AG09319 (cell line): ENCODE measurements around the gene SERAC1.
A peak's percentile ranks its signal among the peaks of the same experiment; 100 is the strongest.
"Not testable (repeated sequence)": the region's sequence is repeated elsewhere in the genome, so short reads cannot be mapped to it uniquely, and the experiment has no call there.

ENCODE experiments used
- DNase-seq: peaks from one replicate; pipeline ENCODE4 v3.0.0-alpha.2; 2010; ENCODE audit warnings: low read depth; ENCODE audit errors: extremely low read depth
- CTCF ChIP-seq: IDR thresholded peaks from 2 replicates; pipeline ENCODE4 v1.5.1; 2011; ENCODE audit warnings: low read depth, mild to moderate bottlenecking, inconsistent platforms, low read length, moderate library complexity

Gene SERAC1

GRCh38 chr6:158168040-158168289 lies at the start of gene SERAC1:
TSS of gene SERAC1 (minus strand) at chr6:158168262. CDS start at chr6:158158363, 9,899 bp downstream.
- TF ChIP-seq CTCF: no peak

GRCh38 chr6:158213925-158214674 lies 46.0 kb upstream of the SERAC1 start:
- DNase-seq: no peak
- peak; percentile 82 for TF ChIP-seq CTCF

More at GRCh38 chr6:158168040-158168289, at the start of gene SERAC1:
- no peak for DNase-seq

- TF ChIP-seq CTCF: no peak
- no peak for DNase-seq
These were observed 43.4 kb upstream of the SERAC1 start for GRCh38 chr6:158211273-158212055.

- DNase-seq: not testable (repeated sequence)
These were observed 41.7 kb upstream of the SERAC1 start for GRCh38 chr6:158209582-158210333.

GRCh38 chr6:158208226-158209030 lies 40.4 kb upstream of the SERAC1 start:
- DNase-seq: not testable (repeated sequence)

GRCh38 chr6:158207422-158207788 lies 39.3 kb upstream of the SERAC1 start:
- DNase-seq: no peak
- no peak for TF ChIP-seq CTCF

- no peak for DNase-seq
- no peak for TF ChIP-seq CTCF
These were observed 38.8 kb upstream of the SERAC1 start for GRCh38 chr6:158206740-158207421.
